ENCODE results near the gene ARL13A. TPM values are rescaled to one million over a fixed set of nuclear protein-coding genes. Genes with fewer than 3 reads are reported as not detected.
A peak's percentile ranks its signal among the peaks of the same experiment; 100 is the strongest.
"Not testable (repeated sequence)": the region's sequence is repeated elsewhere in the genome, so short reads cannot be mapped to it uniquely, and the experiment has no call there.

The ARL13A gene
- total RNA-seq, 2 donors from 2014 or later = not detected

- ATAC-seq (no peak), DNase-seq (no peak)
- intact Hi-C loops (cut with DNase I, micrococcal nuclease) = no loop called here
Measured at GRCh38 chrX:100980608-100981497, 11.3 kb downstream of the ARL13A start.

DNA sequence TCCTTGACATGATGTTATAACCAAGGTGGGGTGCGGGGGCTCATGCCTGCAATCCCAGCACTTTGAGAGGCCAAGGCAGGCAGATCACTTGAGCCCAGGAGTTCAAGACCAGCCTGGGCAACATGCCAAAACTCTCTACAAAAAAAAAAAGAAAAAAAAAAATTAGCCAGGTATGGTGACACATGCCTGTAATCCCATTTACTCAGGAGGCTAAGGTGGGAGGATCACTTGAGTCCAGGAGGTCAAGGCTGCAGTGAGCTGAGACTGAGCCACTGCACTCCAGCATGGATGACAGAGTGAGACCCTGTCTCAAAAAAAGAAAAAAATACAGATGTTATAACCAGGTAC is 12.0 kb downstream of the ARL13A start:
- intact Hi-C loops (cut with DNase I, micrococcal nuclease); DNase-seq: not testable (repeated sequence)

GRCh38 chrX:100984818-100985217 is 15.3 kb downstream of the ARL13A start:
- intact Hi-C loops (cut with DNase I, micrococcal nuclease) = no loop called here
- ATAC-seq = peak; percentile 75
- DNase-seq = no peak

More for the DNA sequence above, 12.0 kb downstream of the ARL13A start:
- not testable (repeated sequence) for ATAC-seq

DNA sequence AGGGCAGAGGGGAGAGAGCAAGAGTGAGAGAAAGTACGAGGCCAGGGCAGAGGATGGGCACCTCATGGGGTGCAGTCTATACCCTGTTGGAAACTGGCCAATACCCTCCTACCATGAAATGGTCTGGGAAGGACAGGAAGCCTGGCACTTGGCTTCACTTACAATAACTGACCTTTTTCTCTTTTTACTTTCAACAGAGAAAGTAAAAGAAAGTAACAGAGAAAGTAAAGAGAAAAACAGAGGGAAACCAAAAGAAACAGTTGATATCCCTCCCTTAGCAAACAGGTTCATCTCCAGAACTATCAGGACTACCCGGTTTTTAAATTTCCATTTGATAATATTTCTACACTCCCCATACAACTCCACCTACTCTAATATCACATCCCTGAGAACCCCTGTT is 20.6 kb downstream of the ARL13A start:
- ATAC-seq (no peak), DNase-seq (no peak)
- intact Hi-C loops (cut with DNase I, micrococcal nuclease) = no loop called here

- intact Hi-C loops (cut with DNase I, micrococcal nuclease) = no loop called here
- DNase-seq (no peak), ATAC-seq (peak; percentile 97)
Measured at GRCh38 chrX:100994352-100995281, 25.1 kb downstream of the ARL13A start.

GRCh38 chrX:100995469-100995868 is 26.0 kb downstream of the ARL13A start:
- DNase-seq = no peak
- intact Hi-C loops (cut with DNase I, micrococcal nuclease) = no loop called here
- peak; percentile 43 for ATAC-seq

- DNase-seq (no peak), ATAC-seq (no peak)
- intact Hi-C loops (cut with DNase I, micrococcal nuclease) = no loop called here
Measured at GRCh38 chrX:100999451-100999850, 29.9 kb downstream of the ARL13A start.

DNA sequence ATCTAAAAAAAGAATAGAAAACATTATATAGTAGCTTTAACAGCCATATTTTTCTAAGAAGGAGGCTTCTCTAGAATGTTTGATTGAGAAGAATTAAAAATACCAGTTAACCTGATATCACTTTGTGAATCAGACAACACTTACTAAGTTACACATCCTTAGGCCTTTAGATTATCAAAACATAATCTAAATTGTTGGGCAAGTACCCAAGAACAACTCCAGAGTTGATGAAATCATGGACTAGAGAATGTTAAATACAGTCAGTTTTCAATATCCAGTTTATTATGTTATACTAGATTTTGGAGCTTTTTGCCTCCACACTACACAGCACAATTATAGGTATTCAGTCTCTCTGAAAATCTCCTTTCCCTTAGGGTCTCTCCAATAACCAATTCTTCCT is 39.6 kb downstream of the ARL13A start:
- intact Hi-C loops (cut with DNase I, micrococcal nuclease) = no loop called here
- no peak for DNase-seq
- no peak for ATAC-seq

GRCh38 chrX:101012031-101012430 is 42.5 kb downstream of the ARL13A start:
- intact Hi-C loops (cut with DNase I, micrococcal nuclease); DNase-seq; ATAC-seq: not testable (repeated sequence)

GRCh38 chrX:101022020-101022419 is 52.5 kb downstream of the ARL13A start:
- no peak for DNase-seq
- ATAC-seq = no peak
- intact Hi-C loops (cut with DNase I, micrococcal nuclease) = no loop called here

- no peak for DNase-seq
- intact Hi-C loops (cut with DNase I, micrococcal nuclease) = no loop called here
- ATAC-seq = no peak
Measured at GRCh38 chrX:101025126-101025525, 55.6 kb downstream of the ARL13A start.

DNA sequence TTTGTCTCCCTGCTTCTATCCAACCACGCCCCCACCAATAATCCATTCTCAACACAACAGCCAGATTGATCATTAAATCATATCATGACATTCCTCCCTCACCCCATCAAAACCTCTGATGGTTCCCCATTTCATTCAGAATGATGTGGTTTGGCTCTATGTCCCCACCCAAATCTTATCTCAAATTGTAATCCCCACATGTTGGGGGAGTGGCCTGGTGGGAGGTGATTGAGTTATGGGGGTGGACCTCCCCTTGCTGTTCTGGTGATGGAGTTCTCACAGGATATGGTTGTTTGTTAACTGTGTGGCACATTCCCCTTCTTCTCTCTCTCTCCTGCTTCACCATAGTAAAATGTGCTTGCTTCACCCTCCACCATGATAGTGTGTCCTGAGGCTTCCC is 59.1 kb downstream of the ARL13A start:
- intact Hi-C loops (cut with DNase I, micrococcal nuclease) = no loop called here
- DNase-seq = no peak
- no peak for ATAC-seq

GRCh38 chrX:101029665-101030064 is 60.2 kb downstream of the ARL13A start:
- ATAC-seq (no peak), DNase-seq (no peak)
- intact Hi-C loops (cut with DNase I, micrococcal nuclease) = no loop called here

- ATAC-seq (no peak), DNase-seq (no peak)
- intact Hi-C loops (cut with DNase I, micrococcal nuclease) = no loop called here
Measured at GRCh38 chrX:101037231-101037630, 67.7 kb downstream of the ARL13A start.

- intact Hi-C loops (cut with DNase I, micrococcal nuclease) = no loop called here
- no peak for DNase-seq
- no peak for ATAC-seq
Measured at GRCh38 chrX:101040197-101040596, 70.7 kb downstream of the ARL13A start.

Other genes starting within 250 kb of the ARL13A start
- gene SYTL4, start 237.6 kb upstream of the ARL13A start, total RNA-seq = 10 to 100 TPM; 48.0 to 52.5 TPM
- 10 to 100 TPM; 23.9 to 26.5 TPM for gene CSTF2, start 149.3 kb upstream of the ARL13A start, total RNA-seq
- gene NOX1, start 95.3 kb upstream of the ARL13A start, total RNA-seq = 100 to 1,000 TPM in 1 of 2 donors, 10 to 100 TPM in 1; 94.9 to 103 TPM
- 1 to 10 TPM; 2.1 to 2.3 TPM for gene XKRX, start 40.8 kb upstream of the ARL13A start, total RNA-seq
- 10 to 100 TPM; 22.8 to 29.9 TPM for gene TRMT2B, start 82.4 kb downstream of the ARL13A start, total RNA-seq
- 1 to 10 TPM in 1 of 2 donors, under 1 TPM in 1; 0.76 to 3.9 TPM for gene TMEM35A, start 109.2 kb downstream of the ARL13A start, total RNA-seq
- gene CENPI, start 128.5 kb downstream of the ARL13A start, total RNA-seq = 1 to 10 TPM; 2.0 to 5.6 TPM